NCI-H524 treated with DMSO at 0.1 percent for 48 hours (cell line): ENCODE measurements around the gene ANXA4.
"Not testable (repeated sequence)": the region's sequence is repeated elsewhere in the genome, so short reads cannot be mapped to it uniquely, and the experiment has no call there.

Experiments used
- DNase-seq: peaks from one replicate; lab custom pipeline; 2025; lab: John Stamatoyannopoulos, UW

The ANXA4 gene

DNA sequence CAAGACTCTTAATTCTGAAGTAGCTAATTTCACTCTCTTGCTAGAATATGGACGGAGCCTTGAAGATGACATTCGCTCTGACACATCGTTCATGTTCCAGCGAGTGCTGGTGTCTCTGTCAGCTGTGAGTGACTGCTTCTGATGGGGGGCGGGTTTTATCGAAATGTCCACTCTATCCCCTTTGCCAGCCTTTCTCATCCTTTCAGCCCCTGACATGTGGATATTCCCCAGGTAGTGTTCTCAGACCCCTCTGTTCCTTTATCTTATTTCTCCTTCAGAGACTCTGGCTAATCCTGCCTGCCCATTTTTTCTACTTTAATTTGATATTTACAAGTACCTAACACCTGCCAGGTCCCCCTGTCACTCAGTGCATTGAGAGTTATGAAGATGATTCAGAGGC lies 68.6 kb downstream of the ANXA4 start:
- no peak for DNase-seq

DNA sequence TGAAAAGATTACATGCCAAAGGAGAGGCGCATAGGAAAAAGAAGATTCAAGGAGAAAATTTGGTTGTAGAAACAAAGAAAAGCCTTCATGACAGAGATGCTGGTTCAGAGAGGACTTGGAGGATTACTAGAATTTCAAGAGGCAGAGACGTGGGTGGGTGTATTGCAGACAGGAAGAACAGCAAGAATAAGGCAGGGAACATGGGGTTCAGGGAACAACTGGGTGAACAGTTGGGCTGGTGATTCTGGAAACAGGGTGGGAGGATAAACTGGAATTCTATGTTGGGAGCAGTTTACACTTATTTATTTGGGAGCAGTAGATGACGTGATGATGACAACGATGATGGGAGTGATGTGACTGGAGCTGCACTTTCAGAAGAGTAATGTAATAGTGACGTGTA lies 69.1 kb downstream of the ANXA4 start:
- DNase-seq, result no peak

DNA sequence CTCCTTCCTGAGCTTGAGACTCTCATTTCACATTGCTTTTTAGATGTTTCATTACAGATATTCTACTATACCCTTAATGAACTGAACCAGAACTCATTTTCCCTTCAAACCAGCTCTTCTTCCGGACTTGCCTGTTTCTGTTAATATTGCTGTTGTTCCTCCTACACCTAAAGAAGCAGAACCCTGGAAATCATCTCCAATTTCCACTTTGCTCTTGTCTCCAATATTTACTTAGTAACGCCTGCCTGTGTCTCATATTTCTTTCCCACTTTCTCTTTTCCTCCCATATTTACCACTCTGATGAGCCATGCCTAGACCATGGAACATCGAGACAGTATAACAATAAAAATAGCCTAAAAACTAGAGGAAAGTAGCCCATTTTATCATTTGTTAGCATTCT lies 69.7 kb downstream of the ANXA4 start:
- no peak for DNase-seq

GRCh38 chr2:69815717-69816116 lies 73.8 kb downstream of the ANXA4 start:
- no peak for DNase-seq

DNA sequence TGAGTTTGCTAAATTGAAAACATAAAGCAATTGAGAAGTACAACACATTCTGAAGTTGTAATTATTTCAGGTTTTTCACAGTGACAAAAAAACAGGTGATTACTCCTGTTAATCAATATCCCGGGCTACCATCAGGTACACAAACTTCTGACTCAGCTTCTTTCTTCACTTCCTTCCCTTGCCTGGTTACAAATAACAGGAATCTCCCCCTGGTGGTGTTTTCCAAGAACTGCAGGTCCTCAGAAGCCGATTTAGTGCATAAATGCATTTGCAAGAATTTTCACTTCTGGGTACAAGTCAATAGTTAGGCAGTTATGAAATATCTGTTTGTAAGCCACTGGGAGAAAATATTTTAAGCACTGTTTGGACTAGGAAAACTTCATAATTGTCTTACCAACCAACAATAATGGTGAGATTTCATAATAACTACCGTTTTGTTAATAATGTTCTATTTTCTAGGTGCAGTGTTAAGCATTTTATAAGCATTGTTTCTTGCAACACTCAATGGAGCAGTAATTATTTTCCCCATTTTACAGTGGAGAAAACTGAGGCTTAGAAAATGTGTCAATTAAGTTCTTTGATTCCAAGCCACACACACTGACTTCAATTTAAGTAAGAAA lies 75.1 kb downstream of the ANXA4 start:
- DNase-seq, result peak; percentile 12

GRCh38 chr2:69817729-69818501 lies 76.0 kb downstream of the ANXA4 start:
- DNase-seq, result no peak

DNA sequence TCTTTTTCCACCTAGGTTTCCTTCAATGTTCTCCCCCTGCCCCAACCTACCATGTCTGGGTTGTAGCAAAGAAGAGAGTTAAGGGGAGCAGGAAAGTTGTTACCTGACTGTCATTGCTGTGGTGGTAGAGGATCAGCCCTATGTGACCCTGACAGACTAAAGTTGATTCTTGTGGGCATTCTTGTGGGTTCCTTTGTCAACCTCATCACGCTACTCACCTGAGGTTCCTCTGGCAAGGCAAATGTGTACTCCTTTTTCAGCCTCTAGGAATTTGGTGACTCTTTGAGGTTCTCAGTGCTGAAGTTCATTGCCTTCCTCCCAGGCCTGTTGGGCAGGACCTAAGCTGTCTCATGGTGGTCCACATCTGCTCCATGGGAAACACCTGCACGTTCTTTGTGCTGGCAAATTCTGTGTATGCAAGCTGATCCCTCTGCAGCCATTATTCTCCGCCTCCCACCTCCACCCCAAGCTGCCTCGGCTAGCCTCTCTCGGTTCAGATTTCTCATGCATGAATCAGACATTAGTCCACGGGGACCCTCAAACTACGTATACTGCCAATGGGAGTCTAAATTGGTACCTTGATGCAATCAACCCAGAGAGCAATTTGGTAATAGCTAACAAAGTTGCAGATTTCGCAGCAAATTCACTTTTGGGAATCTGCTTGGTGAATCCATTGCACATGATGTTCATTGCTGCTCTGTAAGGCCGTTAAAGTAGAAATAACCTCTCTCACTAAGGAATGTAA lies 86.0 kb downstream of the ANXA4 start:
- DNase-seq, result no peak

GRCh38 chr2:69828938-69829255 lies 87.0 kb downstream of the ANXA4 start:
- DNase-seq, result no peak

DNA sequence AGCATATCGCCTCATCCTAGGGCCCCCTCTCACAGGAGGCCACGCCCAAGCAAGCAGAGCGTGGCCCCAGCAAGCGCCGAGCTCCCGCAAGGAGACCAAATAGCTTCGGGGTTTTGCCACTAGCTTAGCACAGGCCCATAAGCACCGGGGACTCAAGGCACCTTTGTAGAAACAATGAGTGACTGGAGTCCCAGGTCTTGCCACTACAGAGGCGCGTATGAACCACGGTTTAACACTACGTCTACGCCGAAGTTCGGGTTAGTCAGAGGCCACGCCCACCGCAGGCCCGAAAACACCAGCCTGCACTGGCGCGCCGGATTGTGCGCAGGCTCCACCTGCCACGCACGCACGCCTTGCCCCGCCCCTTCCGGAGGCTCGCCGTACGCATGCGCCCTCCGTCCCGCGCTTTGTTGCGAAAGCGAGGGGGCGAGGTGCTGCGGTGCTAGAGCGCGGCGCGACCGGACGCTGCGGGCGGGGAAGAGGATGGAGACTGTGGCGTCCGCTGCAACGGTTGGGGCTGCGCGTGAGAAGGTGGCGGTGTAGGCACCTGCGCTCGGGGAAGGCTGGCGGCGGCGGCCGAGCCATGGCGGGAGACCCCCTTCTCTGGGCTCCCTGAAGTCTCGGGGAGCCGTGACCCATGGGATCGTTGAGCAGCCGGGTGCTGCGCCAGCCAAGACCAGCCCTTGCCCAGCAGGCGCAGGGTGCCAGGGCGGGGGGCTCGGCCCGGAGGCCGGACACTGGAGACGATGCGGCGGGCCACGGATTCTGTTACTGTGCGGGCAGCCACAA lies 87.5 kb downstream of the ANXA4 start, which contains the start of gene GMCL1:
TSS of gene GMCL1 (plus strand) at position 405 of the 789 bp plus-strand sequence. CDS start at position 638, 233 bp downstream.
- DNase-seq, result peak; percentile 48

DNA sequence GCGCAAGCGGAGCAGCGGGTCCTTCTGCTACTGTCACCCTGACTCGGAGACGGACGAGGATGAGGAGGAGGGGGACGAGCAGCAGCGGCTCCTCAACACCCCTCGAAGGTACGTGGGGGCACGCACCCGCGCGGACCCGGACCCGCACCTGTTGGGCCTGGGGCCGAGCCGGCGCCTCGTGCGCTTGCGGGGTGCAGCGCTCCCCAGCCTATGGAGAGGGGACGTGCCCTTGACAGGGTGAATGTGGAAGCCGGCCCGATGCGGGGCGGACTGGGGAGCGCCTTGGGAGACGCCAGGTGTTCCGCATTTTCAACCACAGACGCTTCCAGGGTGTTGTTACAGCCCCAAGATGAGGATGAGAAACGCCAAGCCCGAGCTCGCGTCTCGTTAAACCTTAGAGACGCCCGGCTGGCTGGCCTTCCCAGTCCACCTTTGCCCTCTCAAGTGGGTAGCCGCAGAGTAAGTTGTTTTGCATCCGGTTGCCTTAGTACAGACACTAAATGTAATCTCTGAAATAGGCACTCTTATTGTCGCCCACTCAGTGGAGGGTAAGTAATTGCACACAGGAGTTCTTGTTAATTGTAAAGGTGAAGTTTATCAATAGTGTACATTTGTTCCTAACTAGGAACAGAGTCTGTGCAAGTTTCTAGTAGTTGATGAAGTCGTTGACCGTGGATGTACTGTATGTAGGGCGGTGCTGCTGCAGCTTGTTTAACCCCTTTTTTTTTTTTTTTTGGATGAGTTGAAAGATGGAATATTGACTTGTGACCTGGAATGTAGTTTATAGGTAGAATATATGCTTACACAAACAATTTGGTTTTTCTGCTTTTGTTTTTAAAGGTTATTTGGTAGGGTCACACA lies 88.3 kb downstream of the ANXA4 start:
- DNase-seq, result no peak

DNA sequence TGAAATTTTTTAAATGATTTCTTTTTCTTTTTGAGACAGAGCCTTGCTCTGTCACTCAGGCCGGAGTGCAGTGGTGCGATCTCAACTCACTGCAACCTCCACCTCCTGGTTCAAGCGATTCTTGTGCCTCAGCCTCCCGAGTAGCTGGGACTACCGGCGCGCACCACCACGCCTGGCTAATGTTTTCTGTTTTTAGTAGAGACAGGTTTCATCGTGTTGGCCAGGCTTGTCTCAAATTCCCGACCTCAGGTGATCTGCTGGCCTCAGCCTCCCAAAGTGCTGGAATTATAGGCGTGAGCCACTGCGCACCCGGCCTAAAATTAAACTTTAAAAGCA lies 88.9 kb downstream of the ANXA4 start:
- DNase-seq, result not testable (repeated sequence)

GRCh38 chr2:69831354-69831905 lies 89.5 kb downstream of the ANXA4 start:
- DNase-seq, result no peak

- no peak for DNase-seq
These were observed 91.8 kb downstream of the ANXA4 start for GRCh38 chr2:69833752-69834151.

- DNase-seq, result no peak
These were observed 93.7 kb downstream of the ANXA4 start for GRCh38 chr2:69835666-69836065.

DNA sequence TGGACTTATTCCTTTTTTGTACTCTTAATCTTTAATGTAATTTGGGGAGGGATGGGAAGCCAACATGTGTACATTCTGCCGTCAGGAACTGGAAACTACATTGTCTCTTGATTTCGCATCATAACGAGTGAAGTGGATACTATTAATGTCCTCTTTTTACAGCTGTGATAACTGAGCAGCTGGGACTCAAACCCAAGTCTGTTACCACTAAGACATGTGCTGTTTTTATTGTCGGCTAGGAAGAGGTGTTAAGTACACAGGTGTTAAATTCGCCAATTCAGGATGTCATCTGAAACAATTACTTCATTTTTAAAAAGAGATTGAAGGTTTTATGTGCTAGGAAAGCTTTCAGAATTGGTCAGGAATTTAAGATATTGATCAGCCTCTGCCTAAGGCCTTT lies 94.4 kb downstream of the ANXA4 start:
- no peak for DNase-seq

DNA sequence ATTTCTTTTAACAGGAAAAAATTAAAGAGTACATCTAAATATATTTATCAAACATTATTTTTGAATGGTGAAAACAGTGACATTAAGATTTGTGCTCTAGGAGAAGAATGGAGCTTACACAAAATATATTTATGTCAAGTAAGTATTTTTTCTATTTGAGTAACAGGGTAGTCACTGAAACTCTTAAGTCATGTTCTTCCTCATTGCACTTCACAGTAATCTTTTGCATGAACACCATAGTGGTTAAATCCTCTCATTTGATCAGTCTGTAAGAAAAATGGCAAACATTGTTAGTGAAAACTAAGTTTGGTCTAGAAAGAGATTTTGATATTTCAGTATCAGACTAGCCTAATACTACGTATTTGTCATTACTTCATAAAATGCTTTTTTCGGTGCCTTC lies 95.6 kb downstream of the ANXA4 start:
- no peak for DNase-seq

DNA sequence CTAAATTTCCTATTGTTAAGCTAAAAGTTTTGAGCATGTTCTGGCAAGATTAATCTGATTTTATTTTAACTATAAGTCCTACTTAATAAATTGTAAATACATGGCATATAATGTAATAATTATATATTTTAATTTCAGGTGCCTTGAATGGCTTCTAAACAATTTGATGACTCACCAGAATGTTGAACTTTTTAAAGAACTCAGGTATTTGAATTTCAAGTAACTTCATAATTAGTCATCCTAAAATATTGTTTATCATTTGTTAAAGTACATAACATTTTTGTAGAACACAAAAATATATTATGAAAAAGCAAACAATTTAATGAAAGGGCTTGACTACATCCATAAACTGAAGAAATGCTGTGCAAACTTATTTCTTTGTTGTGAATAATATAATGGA lies 102.1 kb downstream of the ANXA4 start:
- no peak for DNase-seq

DNA sequence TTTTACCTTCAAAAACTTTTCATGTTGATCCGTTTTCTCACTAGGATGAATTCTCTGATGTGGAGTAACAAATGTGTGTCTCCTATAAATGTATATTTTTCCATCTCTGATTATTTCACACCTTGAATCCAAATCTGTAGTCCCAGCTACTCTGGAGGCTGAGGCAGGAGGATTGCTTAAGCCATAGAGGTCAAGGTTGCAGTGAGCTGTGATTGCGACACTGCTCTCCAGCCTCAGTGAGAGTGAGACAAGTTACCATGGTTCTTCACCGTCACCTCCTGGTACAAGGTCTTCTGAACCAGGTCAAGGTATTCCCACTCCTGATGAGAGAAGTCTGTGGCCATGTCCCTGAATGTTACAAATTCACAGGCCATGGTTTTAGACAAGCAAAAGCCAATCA lies 102.6 kb downstream of the ANXA4 start:
- no peak for DNase-seq

DNA sequence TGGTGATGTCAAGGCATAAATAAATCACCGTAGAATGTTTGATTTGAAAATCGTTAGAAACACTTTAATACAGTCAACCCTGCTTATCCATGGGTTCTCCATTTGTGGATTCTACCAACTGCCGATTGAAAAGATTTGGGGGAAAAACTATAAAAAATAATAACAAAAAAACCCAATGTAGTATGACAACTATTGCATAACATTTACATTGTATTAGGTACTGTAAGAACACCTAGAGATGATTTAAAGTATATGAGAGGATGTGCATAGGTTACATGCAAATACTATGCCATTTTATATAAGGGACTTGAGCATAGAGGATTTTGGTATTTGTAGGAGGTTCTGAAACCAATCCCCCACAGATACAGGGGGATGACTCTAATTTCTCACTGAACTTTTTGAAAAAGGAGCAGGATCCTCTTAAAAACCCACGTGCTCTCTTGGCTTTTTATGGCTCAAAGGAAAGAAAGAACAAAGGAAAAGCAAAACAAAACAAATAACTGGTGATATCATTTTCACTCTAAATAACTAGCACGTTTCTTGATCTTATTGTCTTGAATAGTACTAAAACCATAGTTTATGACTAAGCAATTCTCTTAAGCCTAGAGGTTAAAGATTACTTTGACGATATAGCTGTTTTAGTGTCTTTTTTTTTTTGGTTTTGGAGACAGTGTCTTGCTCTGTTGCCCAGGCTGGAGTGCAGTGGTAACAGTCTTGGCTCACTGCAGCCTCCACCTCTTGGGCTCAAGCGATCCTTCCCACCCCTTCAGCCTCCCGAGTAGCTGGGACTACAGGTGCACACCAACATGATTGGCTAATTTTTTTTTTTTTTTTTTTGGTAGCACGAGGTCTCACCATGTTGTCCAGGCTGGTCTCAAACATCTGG lies 104.5 kb downstream of the ANXA4 start:
- DNase-seq, result no peak
